Uterus (tissue), 4 donors: ENCODE data around the gene CRMP1. TPM values are rescaled to one million over a fixed set of nuclear protein-coding genes. Genes with fewer than 3 reads are reported as not detected.

Experiments
- DNase-seq, 2 donors: peaks; one replicate each; pipeline ENCODE4 v3.0.0-alpha.2; 2019 to 2020
- H3K27ac ChIP-seq, 2 donors: fragments of 200-600 bp; sonication (generic); 1 replicate in 1 of 2; 2 replicates in 1 of 2; pipeline ENCODE4 v1.5.1; 2016 to 2018
- H3K27me3 ChIP-seq, 2 donors: fragments of 200-600 bp; sonication (generic); one replicate each; pipeline ENCODE4 v1.5.1; 2018 to 2019; ENCODE audit warnings: control low read depth in 1 of 2
- H3K36me3 ChIP-seq, 2 donors: fragments of 200-600 bp; sonication (generic); one replicate each; pipeline ENCODE4 v1.5.1; 2019; ENCODE audit warnings: control low read depth in 1 of 2
- H3K4me1 ChIP-seq, 2 donors: fragments of 200-600 bp; sonication (generic); one replicate each; pipeline ENCODE4 v1.5.1; 2018 to 2019; ENCODE audit warnings: control low read depth in 1 of 2
- H3K4me3 ChIP-seq, 2 donors: fragments of 200-600 bp; sonication (generic); 1 replicate in 1 of 2; 2 replicates in 1 of 2; pipeline ENCODE4 v1.5.1; 2018 to 2019; ENCODE audit warnings: mild to moderate bottlenecking in 1 of 2
- H3K9me3 ChIP-seq, 2 donors: fragments of 200-600 bp; sonication (generic); one replicate each; pipeline ENCODE4 v1.5.1; 2019; ENCODE audit warnings: control low read depth in 1 of 2
- CTCF ChIP-seq, 4 experiments: fragments of 200-600 bp in 2 of 4; fragments of 450-650 bp in 2 of 4; sonication (generic) in 2 of 4; IDR thresholded peaks; one replicate each; pipeline ENCODE4 v1.5.1; 2016 to 2019; ENCODE audit warnings: antibody characterized with exemption in 4 of 4, mild to moderate bottlenecking in 2 of 4, moderate library complexity in 1 of 4
- POLR2A ChIP-seq, 2 donors: fragments of 450-650 bp; IDR thresholded peaks; one replicate each; pipeline ENCODE4 v1.6.1; 2016; ENCODE audit warnings: antibody characterized with exemption in 2 of 2, mild to moderate bottlenecking in 1 of 2, moderate library complexity in 1 of 2
- intact Hi-C: fragments of 100-400 bp; cut with DNase I; formaldehyde crosslinking; loops from one replicate; pipeline ENCODE4 v1.15.1; 2023; ENCODE audit warnings: low total_unique reads
- total RNA-seq, 4 donors: library from RNA; depleted of rRNA in 3 of 4; stranded (reverse); fragments of >200 nt in 3 of 4; gene quantifications; one replicate each; pipeline versions ENCODE4 v1.1.0 to v1.2.4, GENCODE V29; 2014 to 2023
- donor health status: DM: yes; HTN: yes; CAD: no.

The CRMP1 gene
- total RNA-seq, 4 donors from 2014 or later = 0.59 to 42.8 (median 2.3) TPM

- intact Hi-C loops = no loop called here
- no peak overlapping the region for H3K27ac ChIP-seq
- no peaks in the 10 kb centered on the region for H3K36me3 ChIP-seq
- H3K27me3 ChIP-seq = peaks cover 22 to 24% of the 10 kb centered on the region in 2 donors
- H3K9me3 ChIP-seq = no peaks in the 10 kb centered on the region
- H3K4me1 ChIP-seq = peaks cover 0 to 6% of the 10 kb centered on the region in 2 donors
- DNase-seq = no peak
- H3K4me3 ChIP-seq = peak overlapping the region; percentile 45 to 54
- TF ChIP-seq POLR2A (IDR thresholded peaks at IDR 0.05) = peak in 1 of 2 donors; percentile 10
- no peak for TF ChIP-seq CTCF (IDR thresholded peaks at IDR 0.05)
Observed at GRCh38 chr4:5888222-5889001, 4.5 kb downstream of the CRMP1 start.

GRCh38 chr4:5887361-5888221, 5.3 kb downstream of the CRMP1 start:
- peaks cover 22% of the 10 kb centered on the region in 2 donors for H3K27me3 ChIP-seq
- H3K36me3 ChIP-seq = no peaks in the 10 kb centered on the region
- no peak for TF ChIP-seq CTCF (IDR thresholded peaks at IDR 0.05)
- no peak for TF ChIP-seq POLR2A (IDR thresholded peaks at IDR 0.05)
- no peak overlapping the region for H3K27ac ChIP-seq
- peaks cover 0 to 4% of the 10 kb centered on the region in 2 donors for H3K4me1 ChIP-seq
- H3K4me3 ChIP-seq = peak overlapping the region; percentile 45 to 54
- no peaks in the 10 kb centered on the region for H3K9me3 ChIP-seq
- intact Hi-C loops = no loop called here
- DNase-seq = peak in 1 of 2 donors; percentile 25

- H3K4me1 ChIP-seq = no peaks in the 10 kb centered on the region
- TF ChIP-seq CTCF (IDR thresholded peaks at IDR 0.05) = no peak
- no peak for TF ChIP-seq POLR2A (IDR thresholded peaks at IDR 0.05)
- intact Hi-C loops = no loop called here
- no peak for DNase-seq
- no peak overlapping the region for H3K27ac ChIP-seq
- H3K9me3 ChIP-seq = no peaks in the 10 kb centered on the region
- H3K4me3 ChIP-seq = peak overlapping the region; percentile 45 to 54
- peaks cover 18 to 20% of the 10 kb centered on the region in 2 donors for H3K27me3 ChIP-seq
- no peaks in the 10 kb centered on the region for H3K36me3 ChIP-seq
Observed at GRCh38 chr4:5887011-5887360, 5.9 kb downstream of the CRMP1 start.

- intact Hi-C loops = no loop called here
- TF ChIP-seq CTCF (IDR thresholded peaks at IDR 0.05) = no peak
- TF ChIP-seq POLR2A (IDR thresholded peaks at IDR 0.05) = no peak
- Histone ChIP-seq H3K36me3 (no peaks in the 10 kb centered on the region), H3K9me3 (no peaks in the 10 kb centered on the region), H3K4me1 (no peaks in the 10 kb centered on the region), H3K27me3 (peaks cover 12 to 13% of the 10 kb centered on the region in 2 donors), H3K27ac (no peak overlapping the region), H3K4me3 (no peak overlapping the region)
- no peak for DNase-seq
Observed at GRCh38 chr4:5885733-5886132, 7.2 kb downstream of the CRMP1 start.

- no peak for DNase-seq
- Histone ChIP-seq H3K27ac (no peak overlapping the region), H3K4me3 (no peak overlapping the region), H3K4me1 (no peaks in the 10 kb centered on the region), H3K9me3 (no peaks in the 10 kb centered on the region), H3K27me3 (peaks cover 8% of the 10 kb centered on the region in 2 donors), H3K36me3 (no peaks in the 10 kb centered on the region)
- TF ChIP-seq POLR2A (IDR thresholded peaks at IDR 0.05) = no peak
- TF ChIP-seq CTCF (IDR thresholded peaks at IDR 0.05) = no peak
- intact Hi-C loops = no loop called here
Observed at GRCh38 chr4:5884796-5885195, 8.1 kb downstream of the CRMP1 start.
